Measurements from ENCODE around the gene LRP1. TPM values are rescaled to one million over a fixed set of nuclear protein-coding genes. Genes with fewer than 3 reads are reported as not detected.

The LRP1 gene
- total and polyA plus RNA-seq, 2 experiments from 2014 or later = 26.6 to 145 TPM

DNA sequence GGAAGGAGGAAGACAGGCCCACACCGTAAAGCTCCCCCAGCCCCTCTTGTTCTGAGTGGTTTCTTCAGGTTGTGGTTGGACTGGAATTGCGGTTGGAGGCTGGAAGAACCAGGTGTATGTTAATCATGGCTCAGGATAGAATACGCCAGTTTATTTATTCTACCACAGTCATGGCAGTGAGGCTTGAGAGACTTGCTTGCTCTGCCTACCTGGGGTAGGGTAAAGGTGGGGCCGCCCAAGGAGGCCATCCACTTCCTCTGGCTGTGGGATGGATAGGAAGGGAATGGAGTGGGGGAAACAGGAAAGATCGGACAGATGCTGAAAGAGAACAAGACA is 109.3 kb downstream of the LRP1 start:
- Histone ChIP-seq H3K4me3 (peak overlapping the region; percentile 85), H3K27ac (ENCODE audit: low read depth) (no peak overlapping the region), H3K36me3 (ENCODE audit: insufficient read depth) (peaks cover 16% of the 10 kb centered on the region), H3K9me2 (ENCODE audit: insufficient read depth) (no peaks in the 10 kb centered on the region), H3K4me2 (peak overlapping the region; percentile 99), H2AFZ (no peak overlapping the region; the same call in 1 of the 2 replicates), H3K79me2 (replicated peaks; ENCODE audit: insufficient read depth) (no peaks in the 10 kb centered on the region), H3F3A (replicated peaks; ENCODE audit: low read depth) (peaks cover 39% of the 10 kb centered on the region), H3K27me3 (ENCODE audit: insufficient read depth) (peaks cover 90% of the 10 kb centered on the region), H4K20me1 (replicated peaks; ENCODE audit: insufficient read depth) (peaks cover 20% of the 10 kb centered on the region), H3K4me1 (ENCODE audit: insufficient read depth) (peaks cover 55% of the 10 kb centered on the region)
- Mint-ChIP-seq H3K4me3 (peak overlapping the region; percentile 79), H3K9me3 (no peaks in the 10 kb centered on the region; the same call in 2 of the 3 replicates), H3K36me3 (ENCODE audit: low read depth) (peaks cover 27% of the 10 kb centered on the region), H3K27me3 (ENCODE audit: insufficient read depth, low read depth, poor library complexity) (peaks cover 90% of the 10 kb centered on the region), H3K4me1 (peaks cover 73% of the 10 kb centered on the region), H3K27ac (no peak overlapping the region)
- DNase-seq (ENCODE audit: low spot score) (peak; percentile 9), ATAC-seq (no peak)
- no peak for TF ChIP-seq STAT1 (IDR thresholded peaks at IDR 0.05; ENCODE audit: unreplicated experiment)
- no peak for TF ChIP-seq NANOG (IDR thresholded peaks at IDR 0.05; ENCODE audit: borderline replicate concordance)
- TF ChIP-seq, protein P1, sequence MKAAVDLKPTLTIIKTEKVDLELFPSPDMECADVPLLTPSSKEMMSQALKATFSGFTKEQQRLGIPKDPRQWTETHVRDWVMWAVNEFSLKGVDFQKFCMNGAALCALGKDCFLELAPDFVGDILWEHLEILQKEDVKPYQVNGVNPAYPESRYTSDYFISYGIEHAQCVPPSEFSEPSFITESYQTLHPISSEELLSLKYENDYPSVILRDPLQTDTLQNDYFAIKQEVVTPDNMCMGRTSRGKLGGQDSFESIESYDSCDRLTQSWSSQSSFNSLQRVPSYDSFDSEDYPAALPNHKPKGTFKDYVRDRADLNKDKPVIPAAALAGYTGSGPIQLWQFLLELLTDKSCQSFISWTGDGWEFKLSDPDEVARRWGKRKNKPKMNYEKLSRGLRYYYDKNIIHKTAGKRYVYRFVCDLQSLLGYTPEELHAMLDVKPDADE (IDR thresholded peaks at IDR 0.05) = no peak
- no peak for TF ChIP-seq EZH2phosphoT487 (IDR thresholded peaks at IDR 0.05; ENCODE audit: unreplicated experiment)
- no peak for TF ChIP-seq REST (IDR thresholded peaks at IDR 0.05; ENCODE audit: unreplicated experiment)
- TF ChIP-seq, protein P2, sequence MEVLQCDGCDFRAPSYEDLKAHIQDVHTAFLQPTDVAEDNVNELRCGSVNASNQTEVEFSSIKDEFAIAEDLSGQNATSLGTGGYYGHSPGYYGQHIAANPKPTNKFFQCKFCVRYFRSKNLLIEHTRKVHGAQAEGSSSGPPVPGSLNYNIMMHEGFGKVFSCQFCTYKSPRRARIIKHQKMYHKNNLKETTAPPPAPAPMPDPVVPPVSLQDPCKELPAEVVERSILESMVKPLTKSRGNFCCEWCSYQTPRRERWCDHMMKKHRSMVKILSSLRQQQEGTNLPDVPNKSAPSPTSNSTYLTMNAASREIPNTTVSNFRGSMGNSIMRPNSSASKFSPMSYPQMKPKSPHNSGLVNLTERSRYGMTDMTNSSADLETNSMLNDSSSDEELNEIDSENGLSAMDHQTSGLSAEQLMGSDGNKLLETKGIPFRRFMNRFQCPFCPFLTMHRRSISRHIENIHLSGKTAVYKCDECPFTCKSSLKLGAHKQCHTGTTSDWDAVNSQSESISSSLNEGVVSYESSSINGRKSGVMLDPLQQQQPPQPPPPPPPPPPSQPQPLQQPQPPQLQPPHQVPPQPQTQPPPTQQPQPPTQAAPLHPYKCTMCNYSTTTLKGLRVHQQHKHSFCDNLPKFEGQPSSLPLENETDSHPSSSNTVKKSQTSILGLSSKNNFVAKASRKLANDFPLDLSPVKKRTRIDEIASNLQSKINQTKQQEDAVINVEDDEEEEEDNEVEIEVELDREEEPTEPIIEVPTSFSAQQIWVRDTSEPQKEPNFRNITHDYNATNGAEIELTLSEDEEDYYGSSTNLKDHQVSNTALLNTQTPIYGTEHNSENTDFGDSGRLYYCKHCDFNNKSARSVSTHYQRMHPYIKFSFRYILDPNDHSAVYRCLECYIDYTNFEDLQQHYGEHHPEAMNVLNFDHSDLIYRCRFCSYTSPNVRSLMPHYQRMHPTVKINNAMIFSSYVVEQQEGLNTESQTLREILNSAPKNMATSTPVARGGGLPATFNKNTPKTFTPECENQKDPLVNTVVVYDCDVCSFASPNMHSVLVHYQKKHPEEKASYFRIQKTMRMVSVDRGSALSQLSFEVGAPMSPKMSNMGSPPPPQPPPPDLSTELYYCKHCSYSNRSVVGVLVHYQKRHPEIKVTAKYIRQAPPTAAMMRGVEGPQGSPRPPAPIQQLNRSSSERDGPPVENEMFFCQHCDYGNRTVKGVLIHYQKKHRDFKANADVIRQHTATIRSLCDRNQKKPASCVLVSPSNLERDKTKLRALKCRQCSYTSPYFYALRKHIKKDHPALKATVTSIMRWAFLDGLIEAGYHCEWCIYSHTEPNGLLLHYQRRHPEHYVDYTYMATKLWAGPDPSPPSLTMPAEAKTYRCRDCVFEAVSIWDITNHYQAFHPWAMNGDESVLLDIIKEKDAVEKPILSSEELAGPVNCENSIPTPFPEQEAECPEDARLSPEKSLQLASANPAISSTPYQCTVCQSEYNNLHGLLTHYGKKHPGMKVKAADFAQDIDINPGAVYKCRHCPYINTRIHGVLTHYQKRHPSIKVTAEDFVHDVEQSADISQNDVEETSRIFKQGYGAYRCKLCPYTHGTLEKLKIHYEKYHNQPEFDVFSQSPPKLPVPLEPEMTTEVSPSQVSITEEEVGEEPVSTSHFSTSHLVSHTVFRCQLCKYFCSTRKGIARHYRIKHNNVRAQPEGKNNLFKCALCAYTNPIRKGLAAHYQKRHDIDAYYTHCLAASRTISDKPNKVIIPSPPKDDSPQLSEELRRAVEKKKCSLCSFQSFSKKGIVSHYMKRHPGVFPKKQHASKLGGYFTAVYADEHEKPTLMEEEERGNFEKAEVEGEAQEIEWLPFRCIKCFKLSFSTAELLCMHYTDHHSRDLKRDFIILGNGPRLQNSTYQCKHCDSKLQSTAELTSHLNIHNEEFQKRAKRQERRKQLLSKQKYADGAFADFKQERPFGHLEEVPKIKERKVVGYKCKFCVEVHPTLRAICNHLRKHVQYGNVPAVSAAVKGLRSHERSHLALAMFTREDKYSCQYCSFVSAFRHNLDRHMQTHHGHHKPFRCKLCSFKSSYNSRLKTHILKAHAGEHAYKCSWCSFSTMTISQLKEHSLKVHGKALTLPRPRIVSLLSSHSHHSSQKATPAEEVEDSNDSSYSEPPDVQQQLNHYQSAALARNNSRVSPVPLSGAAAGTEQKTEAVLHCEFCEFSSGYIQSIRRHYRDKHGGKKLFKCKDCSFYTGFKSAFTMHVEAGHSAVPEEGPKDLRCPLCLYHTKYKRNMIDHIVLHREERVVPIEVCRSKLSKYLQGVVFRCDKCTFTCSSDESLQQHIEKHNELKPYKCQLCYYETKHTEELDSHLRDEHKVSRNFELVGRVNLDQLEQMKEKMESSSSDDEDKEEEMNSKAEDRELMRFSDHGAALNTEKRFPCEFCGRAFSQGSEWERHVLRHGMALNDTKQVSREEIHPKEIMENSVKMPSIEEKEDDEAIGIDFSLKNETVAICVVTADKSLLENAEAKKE (CRISPR knock-in tag; IDR thresholded peaks at IDR 0.05) = no peak
- TF ChIP-seq CTCF (conservative IDR thresholded peaks at IDR 0.05; ENCODE audit: low read depth in 2 of 2) = no peak
- no peak for TF ChIP-seq ZNF114 (CRISPR knock-in tag; IDR thresholded peaks at IDR 0.05)
- no peak for TF ChIP-seq EZH2 (IDR thresholded peaks at IDR 0.05; ENCODE audit: low read depth, unreplicated experiment)
- no peak for TF ChIP-seq CREB1 (CRISPR knock-in tag; IDR thresholded peaks at IDR 0.05; ENCODE audit: low read depth)
- no peak for TF ChIP-seq POLR2AphosphoS5 (IDR thresholded peaks at IDR 0.05; ENCODE audit: low read depth)
- no peak for TF ChIP-seq ZNF331 (CRISPR knock-in tag; IDR thresholded peaks at IDR 0.05; ENCODE audit: low read depth)
- no peak for TF ChIP-seq JUNB (IDR thresholded peaks at IDR 0.05; ENCODE audit: unreplicated experiment)
